Sigmoid colon (tissue), 4 donors: Measurements from ENCODE around the gene RFX3.

ENCODE experiments used
- CTCF ChIP-seq, 4 experiments: fragments of 450-650 bp in 3 of 4; fragments of 200-600 bp in 1 of 4; IDR thresholded peaks; one replicate each; pipeline ENCODE4 v1.5.1; 2016 to 2019; ENCODE audit warnings: antibody characterized with exemption in 4 of 4, mild to moderate bottlenecking in 3 of 4, moderate library complexity in 2 of 4
- EP300 ChIP-seq, 4 donors: sonication (generic); formaldehyde crosslinking; IDR thresholded peaks; one replicate each; pipeline ENCODE4 v1.6.1; 2017; ENCODE audit warnings: antibody characterized with exemption in 4 of 4
- POLR2A ChIP-seq, 2 donors: fragments of 450-650 bp; IDR thresholded peaks; one replicate each; pipeline ENCODE4 v1.6.1; 2016; ENCODE audit warnings: antibody characterized with exemption in 2 of 2, mild to moderate bottlenecking in 2 of 2, moderate library complexity in 2 of 2
- POLR2AphosphoS5 ChIP-seq, 4 donors: sonication (generic); formaldehyde crosslinking; IDR thresholded peaks; one replicate each; pipeline ENCODE4 v1.6.1; 2017; ENCODE audit warnings: antibody characterized with exemption in 4 of 4

- TF ChIP-seq POLR2A (IDR thresholded peaks at IDR 0.05) (no peak), CTCF (IDR thresholded peaks at IDR 0.05) (no peak), POLR2AphosphoS5 (IDR thresholded peaks at IDR 0.05) (no peak), EP300 (IDR thresholded peaks at IDR 0.05) (no peak)
Measured at GRCh38 chr9:3548648-3549047, 22.8 kb upstream of the RFX3 start.
